Spleen (tissue), 7 donors: Measurements from ENCODE around the gene PSMA3.

Source experiments
- POLR2A ChIP-seq, 3 donors: fragments of 450-650 bp; IDR thresholded peaks; one replicate each; pipeline ENCODE4 v1.5.1; 2017; ENCODE audit warnings: antibody characterized with exemption in 3 of 3, mild to moderate bottlenecking in 1 of 3
- POLR2AphosphoS5 ChIP-seq, 3 donors: sonication (generic); formaldehyde crosslinking; IDR thresholded peaks; one replicate each; pipeline ENCODE4 v1.5.1; 2017; ENCODE audit warnings: antibody characterized with exemption in 3 of 3
- TF ChIP-seq, protein P1 (sequence below), 11 experiments: fragments of 200-600 bp in 7 of 11; fragments of 450-650 bp in 4 of 11; sonication (generic) in 4 of 11; IDR thresholded peaks in 8 of 11; conservative IDR thresholded peaks in 3 of 11; 1 replicate in 7 of 11; 2 replicates in 4 of 11; pipeline versions ENCODE4 v1.4.0 to v1.8.0; 2016 to 2021; ENCODE audit warnings: antibody characterized with exemption in 11 of 11, inconsistent platforms in 4 of 11, mild to moderate bottlenecking in 1 of 11
- donor health status: DM: no; HTN: no; CAD: no; lungs with moderate emphysema.
- donor health status: DM: no; HTN: no; CAD: no.
- donor health status: DM: no; HTN: no; CAD: no.

DNA sequence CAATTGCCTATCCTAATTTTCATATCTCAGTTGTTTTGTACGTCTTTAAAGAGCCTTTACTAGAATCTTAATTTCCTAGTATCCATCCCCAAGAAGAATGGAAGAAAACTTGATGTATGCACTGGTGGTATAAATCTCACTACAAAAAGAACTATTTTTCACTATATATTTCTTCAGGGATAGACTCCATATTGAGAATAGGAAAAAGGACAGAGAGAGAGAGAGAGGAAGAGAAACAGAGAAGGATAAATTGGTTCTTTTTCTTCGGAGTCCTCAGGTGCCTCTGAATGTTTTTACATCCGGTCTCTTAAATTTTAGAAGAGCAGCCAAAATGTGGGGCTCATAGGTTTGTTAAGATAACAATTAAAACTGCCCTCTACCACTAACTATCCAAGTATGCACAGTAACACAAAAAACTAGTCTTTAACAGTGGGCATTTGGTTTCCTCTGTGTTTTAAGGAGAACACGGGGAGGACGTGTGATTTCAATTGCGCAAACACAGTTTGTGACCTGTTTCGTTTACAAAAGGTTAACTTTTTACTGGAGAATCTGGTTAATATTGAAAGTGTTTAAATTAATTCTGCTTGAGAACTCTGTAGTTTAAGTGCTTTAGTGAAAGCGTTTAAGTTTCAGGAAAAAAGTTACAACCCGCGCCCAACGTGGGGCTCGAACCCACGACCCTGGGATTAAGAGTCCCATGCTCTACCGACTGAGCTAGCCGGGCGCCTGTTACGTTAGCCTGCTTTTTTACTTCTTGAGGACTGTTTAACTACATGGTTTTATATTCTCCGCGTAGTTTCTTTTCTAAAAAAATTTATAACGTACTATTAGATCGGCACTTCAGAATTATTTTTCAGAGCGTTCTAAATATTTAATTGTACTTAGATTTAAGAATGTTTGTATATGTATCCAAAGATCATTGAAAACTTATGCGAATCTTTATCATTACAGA, 5.1 kb upstream of the PSMA3 start:
- TF ChIP-seq, protein P1, sequence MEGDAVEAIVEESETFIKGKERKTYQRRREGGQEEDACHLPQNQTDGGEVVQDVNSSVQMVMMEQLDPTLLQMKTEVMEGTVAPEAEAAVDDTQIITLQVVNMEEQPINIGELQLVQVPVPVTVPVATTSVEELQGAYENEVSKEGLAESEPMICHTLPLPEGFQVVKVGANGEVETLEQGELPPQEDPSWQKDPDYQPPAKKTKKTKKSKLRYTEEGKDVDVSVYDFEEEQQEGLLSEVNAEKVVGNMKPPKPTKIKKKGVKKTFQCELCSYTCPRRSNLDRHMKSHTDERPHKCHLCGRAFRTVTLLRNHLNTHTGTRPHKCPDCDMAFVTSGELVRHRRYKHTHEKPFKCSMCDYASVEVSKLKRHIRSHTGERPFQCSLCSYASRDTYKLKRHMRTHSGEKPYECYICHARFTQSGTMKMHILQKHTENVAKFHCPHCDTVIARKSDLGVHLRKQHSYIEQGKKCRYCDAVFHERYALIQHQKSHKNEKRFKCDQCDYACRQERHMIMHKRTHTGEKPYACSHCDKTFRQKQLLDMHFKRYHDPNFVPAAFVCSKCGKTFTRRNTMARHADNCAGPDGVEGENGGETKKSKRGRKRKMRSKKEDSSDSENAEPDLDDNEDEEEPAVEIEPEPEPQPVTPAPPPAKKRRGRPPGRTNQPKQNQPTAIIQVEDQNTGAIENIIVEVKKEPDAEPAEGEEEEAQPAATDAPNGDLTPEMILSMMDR (IDR thresholded peaks at IDR 0.05 in 8 of 11, conservative IDR thresholded peaks at IDR 0.05 in 3 of 11) = no peak
- TF ChIP-seq POLR2A (IDR thresholded peaks at IDR 0.05) (no peak), POLR2AphosphoS5 (IDR thresholded peaks at IDR 0.05) (peak in 2 of 3 donors; percentile 52 to 63)
